HG03175 (cell line): ENCODE results near the gene GTSE1.
"Not testable (repeated sequence)": the region's sequence is repeated elsewhere in the genome, so short reads cannot be mapped to it uniquely, and the experiment has no call there.

Source experiments
- ATAC-seq: cut with Tn5 transposase; IDR thresholded peaks from one replicate; pipeline ENCODE4 v1.9.1; 2021; ENCODE audit warnings: mild to moderate bottlenecking, moderate library complexity; ENCODE audit not compliant: unreplicated experiment

GTSE1 gene

GRCh38 chr22:46293577-46294260 lies 3.0 kb upstream of the GTSE1 start:
- ATAC-seq = no peak

GRCh38 chr22:46294784-46295183 lies 1.9 kb upstream of the GTSE1 start:
- ATAC-seq = no peak

- ATAC-seq = no peak
Measured at GRCh38 chr22:46295277-46295971, 1.2 kb upstream of the GTSE1 start.

GRCh38 chr22:46297151-46297812 lies 612 bp downstream of the GTSE1 start:
- no peak for ATAC-seq

GRCh38 chr22:46299101-46299500 lies 2.4 kb downstream of the GTSE1 start:
- ATAC-seq = no peak

GRCh38 chr22:46300491-46300890 lies 3.8 kb downstream of the GTSE1 start:
- no peak for ATAC-seq

- ATAC-seq = no peak
Measured at GRCh38 chr22:46303347-46303965, 6.8 kb downstream of the GTSE1 start.

GRCh38 chr22:46308283-46308988 lies 11.8 kb downstream of the GTSE1 start:
- ATAC-seq = no peak

- no peak for ATAC-seq
Measured at GRCh38 chr22:46309526-46310085, 12.9 kb downstream of the GTSE1 start.

GRCh38 chr22:46312056-46312455 lies 15.4 kb downstream of the GTSE1 start:
- no peak for ATAC-seq

- not testable (repeated sequence) for ATAC-seq
Measured at GRCh38 chr22:46312848-46313247, 16.2 kb downstream of the GTSE1 start.

- ATAC-seq = no peak
Measured at GRCh38 chr22:46315976-46316375, 19.3 kb downstream of the GTSE1 start.

GRCh38 chr22:46317646-46318045 lies 21.0 kb downstream of the GTSE1 start:
- no peak for ATAC-seq

GRCh38 chr22:46318576-46318975 lies 21.9 kb downstream of the GTSE1 start:
- no peak for ATAC-seq

- ATAC-seq = no peak
Measured at GRCh38 chr22:46319319-46319718, 22.6 kb downstream of the GTSE1 start.

GRCh38 chr22:46320166-46320710 lies 23.6 kb downstream of the GTSE1 start:
- ATAC-seq = no peak

GRCh38 chr22:46320716-46321386 lies 24.2 kb downstream of the GTSE1 start:
- ATAC-seq = no peak

- ATAC-seq = no peak
Measured at GRCh38 chr22:46322711-46323110, 26.0 kb downstream of the GTSE1 start.

GRCh38 chr22:46323162-46323561 lies 26.5 kb downstream of the GTSE1 start:
- no peak for ATAC-seq
